ENCODE measurements around the gene HMGXB4. TPM values are rescaled to one million over a fixed set of nuclear protein-coding genes. Genes with fewer than 3 reads are reported as not detected.

The HMGXB4 gene
- total and polyA plus RNA-seq, 2 of the 4 experiments (the other 2 are of a cell fraction) = 11.8 to 18.5 TPM

DNA sequence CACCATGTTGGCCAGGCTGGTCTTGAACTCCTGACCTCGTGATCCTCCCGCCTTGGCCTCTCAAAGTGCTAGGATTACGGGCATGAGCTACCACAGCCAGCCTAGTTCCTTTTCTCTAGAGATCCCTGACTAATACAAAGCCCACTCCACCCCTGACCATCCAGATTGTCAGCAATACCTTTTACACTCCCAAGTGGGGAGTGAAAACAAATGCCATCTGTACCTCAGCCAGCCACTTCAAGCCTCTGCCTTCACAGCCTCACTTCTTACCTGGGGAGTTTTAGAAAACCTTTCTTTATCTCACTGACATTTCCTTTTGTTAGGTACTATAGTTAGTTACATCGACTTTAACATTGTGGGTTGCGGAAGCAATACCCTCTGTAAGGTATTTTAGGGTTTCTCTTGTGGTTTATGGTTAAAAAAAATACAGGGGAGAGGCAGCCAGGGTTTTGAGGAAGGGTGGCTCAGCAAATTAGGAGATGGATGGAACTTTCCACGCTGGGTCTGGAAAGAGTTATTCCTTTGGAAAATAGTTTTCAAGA, 51.3 kb downstream of the HMGXB4 start:
- intact Hi-C loops (cut with micrococcal nuclease) (no loop called here), dilution Hi-C loops (cut with HindIII; ENCODE audit: low sequenced_read_pairs, unreplicated experiment) (no loop called here), in situ Hi-C loops (cut with MboI; ENCODE audit: low sequenced_read_pairs) (loop anchor here (25.0 kb wide), 1 partner anchor 1204 kb away; the partner anchor contains the start of gene FOXRED2)
- Histone ChIP-seq H2BK20ac (ENCODE audit: low read depth, low read length) (no peak overlapping the region), H2BK120ac (ENCODE audit: low read depth, low read length) (no peak overlapping the region), H2AK5ac (ENCODE audit: low read depth, low read length) (no peak overlapping the region), H2AFZ (replicated peaks; ENCODE audit: low read length, poor library complexity) (no peak overlapping the region), H3K4me1 (ENCODE audit: control insufficient read depth, insufficient read depth, low read length) (peaks cover 24% of the 10 kb centered on the region), H3K27me3 (ENCODE audit: control insufficient read depth, insufficient read depth, low read length) (no peaks in the 10 kb centered on the region), H3K23ac (ENCODE audit: low read depth, low read length) (no peak overlapping the region), H3K14ac (replicated peaks; ENCODE audit: low read depth, low read length) (no peak overlapping the region), H3K4me3 (ENCODE audit: insufficient read depth, low read depth, low read length) (no peak overlapping the region), H3K4me2 (ENCODE audit: low read depth, low read length) (no peak overlapping the region), H3K27ac (ENCODE audit: insufficient read depth, low read length) (no peak overlapping the region), H4K91ac (ENCODE audit: insufficient read depth, low read depth, low read length) (no peak overlapping the region), H3K79me1 (ENCODE audit: low read depth in 1 of 2, low read length in 2 of 2) (peaks cover 26 to 86% of the 10 kb centered on the region in 2 experiments), H2BK5ac (ENCODE audit: low read depth, low read length, poor library complexity, severe bottlenecking) (no peak overlapping the region), H3K18ac (ENCODE audit: low read depth, low read length) (no peak overlapping the region), H3K9me3 (ENCODE audit: control insufficient read depth, insufficient read depth, low read length) (no peaks in the 10 kb centered on the region), H2AK9ac (replicated peaks; ENCODE audit: low read depth, low read length, poor library complexity) (no peak overlapping the region), H3K56ac (ENCODE audit: extremely low read depth, insufficient read depth, low read length) (no peak overlapping the region), H4K8ac (ENCODE audit: low read depth in 2 of 2, low read length in 2 of 2) (no peak overlapping the region), H4K5ac (ENCODE audit: low read depth, low read length) (no peak overlapping the region), H3K9ac (ENCODE audit: low read depth, low read length) (no peak overlapping the region), H3K36me3 (ENCODE audit: control insufficient read depth, insufficient read depth, low read length) (peaks cover 2% of the 10 kb centered on the region; the same call in 1 of the 2 replicates), H2BK15ac (ENCODE audit: low read depth, low read length) (no peak overlapping the region), H3K4ac (ENCODE audit: low read depth, low read length) (no peak overlapping the region), H3K9me1 (ENCODE audit: insufficient read depth, low read length) (peaks cover 36% of the 10 kb centered on the region), H4K20me1 (ENCODE audit: insufficient read depth, low read length) (peaks cover 50% of the 10 kb centered on the region)
- POLR2A ChIA-PET (ENCODE audit: unreplicated experiment) = no interaction called here
- CTCF ChIA-PET = no interaction called here
- TF ChIP-seq MXI1 (IDR thresholded peaks at IDR 0.05; ENCODE audit: borderline replicate concordance, low read depth, low read length) (no peak), CEBPB (IDR thresholded peaks at IDR 0.05; ENCODE audit: low read depth, low read length) (no peak), MAZ (IDR thresholded peaks at IDR 0.05; ENCODE audit: borderline replicate concordance, low read depth, low read length) (no peak), BHLHE40 (IDR thresholded peaks at IDR 0.05; ENCODE audit: low read depth, low read length) (no peak), RAD21 (IDR thresholded peaks at IDR 0.05; ENCODE audit: low read length) (no peak), MAFK (IDR thresholded peaks at IDR 0.05; ENCODE audit: low read depth, low read length) (no peak), CHD1 (IDR thresholded peaks at IDR 0.05; ENCODE audit: low read depth, low read length) (no peak), NFE2L2 (IDR thresholded peaks at IDR 0.05; ENCODE audit: low read depth, low read length) (no peak), SMC3 (IDR thresholded peaks at IDR 0.05; ENCODE audit: low read depth, low read length) (no peak), RFX5 (IDR thresholded peaks at IDR 0.05; ENCODE audit: low read depth, low read length) (no peak), FOS (IDR thresholded peaks at IDR 0.05; ENCODE audit: low read depth, low read length) (no peak), RCOR1 (IDR thresholded peaks at IDR 0.05; ENCODE audit: insufficient replicate concordance, low read length) (no peak), POLR2A (IDR thresholded peaks at IDR 0.05; ENCODE audit: low read depth, low read length) (no peak)
- TF ChIP-seq, protein P1, sequence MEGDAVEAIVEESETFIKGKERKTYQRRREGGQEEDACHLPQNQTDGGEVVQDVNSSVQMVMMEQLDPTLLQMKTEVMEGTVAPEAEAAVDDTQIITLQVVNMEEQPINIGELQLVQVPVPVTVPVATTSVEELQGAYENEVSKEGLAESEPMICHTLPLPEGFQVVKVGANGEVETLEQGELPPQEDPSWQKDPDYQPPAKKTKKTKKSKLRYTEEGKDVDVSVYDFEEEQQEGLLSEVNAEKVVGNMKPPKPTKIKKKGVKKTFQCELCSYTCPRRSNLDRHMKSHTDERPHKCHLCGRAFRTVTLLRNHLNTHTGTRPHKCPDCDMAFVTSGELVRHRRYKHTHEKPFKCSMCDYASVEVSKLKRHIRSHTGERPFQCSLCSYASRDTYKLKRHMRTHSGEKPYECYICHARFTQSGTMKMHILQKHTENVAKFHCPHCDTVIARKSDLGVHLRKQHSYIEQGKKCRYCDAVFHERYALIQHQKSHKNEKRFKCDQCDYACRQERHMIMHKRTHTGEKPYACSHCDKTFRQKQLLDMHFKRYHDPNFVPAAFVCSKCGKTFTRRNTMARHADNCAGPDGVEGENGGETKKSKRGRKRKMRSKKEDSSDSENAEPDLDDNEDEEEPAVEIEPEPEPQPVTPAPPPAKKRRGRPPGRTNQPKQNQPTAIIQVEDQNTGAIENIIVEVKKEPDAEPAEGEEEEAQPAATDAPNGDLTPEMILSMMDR (conservative IDR thresholded peaks at IDR 0.05; ENCODE audit: low read depth, low read length) = no peak
- TF ChIP-seq, protein P2, sequence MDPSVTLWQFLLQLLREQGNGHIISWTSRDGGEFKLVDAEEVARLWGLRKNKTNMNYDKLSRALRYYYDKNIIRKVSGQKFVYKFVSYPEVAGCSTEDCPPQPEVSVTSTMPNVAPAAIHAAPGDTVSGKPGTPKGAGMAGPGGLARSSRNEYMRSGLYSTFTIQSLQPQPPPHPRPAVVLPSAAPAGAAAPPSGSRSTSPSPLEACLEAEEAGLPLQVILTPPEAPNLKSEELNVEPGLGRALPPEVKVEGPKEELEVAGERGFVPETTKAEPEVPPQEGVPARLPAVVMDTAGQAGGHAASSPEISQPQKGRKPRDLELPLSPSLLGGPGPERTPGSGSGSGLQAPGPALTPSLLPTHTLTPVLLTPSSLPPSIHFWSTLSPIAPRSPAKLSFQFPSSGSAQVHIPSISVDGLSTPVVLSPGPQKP (IDR thresholded peaks at IDR 0.05; ENCODE audit: borderline replicate concordance, low read depth, low read length) = no peak
- TF ChIP-seq, protein P3, sequence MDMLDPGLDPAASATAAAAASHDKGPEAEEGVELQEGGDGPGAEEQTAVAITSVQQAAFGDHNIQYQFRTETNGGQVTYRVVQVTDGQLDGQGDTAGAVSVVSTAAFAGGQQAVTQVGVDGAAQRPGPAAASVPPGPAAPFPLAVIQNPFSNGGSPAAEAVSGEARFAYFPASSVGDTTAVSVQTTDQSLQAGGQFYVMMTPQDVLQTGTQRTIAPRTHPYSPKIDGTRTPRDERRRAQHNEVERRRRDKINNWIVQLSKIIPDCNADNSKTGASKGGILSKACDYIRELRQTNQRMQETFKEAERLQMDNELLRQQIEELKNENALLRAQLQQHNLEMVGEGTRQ (IDR thresholded peaks at IDR 0.05; ENCODE audit: low read depth, low read length) = no peak
- 80% methylated on average over 1 of the region's 6 CpGs; no CpG with 5 or more reads in 1 of the 2 experiments for WGBS, 2 experiments (ENCODE audit: extremely low coverage in 2 of 2, insufficient read length in 1 of 2)
- no TSS peak for BruUV-seq (replicated peaks)
- no peak for ATAC-seq (ENCODE audit: low read depth)
- no peak for DNase-seq

All from IMR-90 (cell line).